GM23338 (cell line): ENCODE measurements around the gene BRD3. TPM values are rescaled to one million over a fixed set of nuclear protein-coding genes. Genes with fewer than 3 reads are reported as not detected.

Source experiments
- ATAC-seq: fragments of 200-7000 bp; cut with Tn5 transposase; 3 replicates; pipeline ENCODE4 v1.9.1; 2020
- DNase-seq: peaks from one replicate; pipeline ENCODE4 v3.0.0-alpha.2; 2015; ENCODE audit warnings: low spot score
- H2AFZ ChIP-seq: fragments of 200-600 bp; sonication (generic); 2 replicates; pipeline ENCODE4 v1.8.0; 2016; ENCODE audit warnings: antibody characterized with exemption, mild to moderate bottlenecking, moderate library complexity
- H3F3A ChIP-seq: fragments of 200-600 bp; sonication (generic); replicated peaks from 2 replicates; pipeline ENCODE4 v1.8.0; 2017; ENCODE audit warnings: antibody characterized with exemption, mixed run types, low read depth
- H3K27ac ChIP-seq: fragments of 200-600 bp; sonication (generic); 2 replicates; pipeline ENCODE4 v1.6.1; 2016; ENCODE audit warnings: low read depth
- H3K27me3 ChIP-seq: fragments of 200-600 bp; sonication (generic); 2 replicates; pipeline ENCODE4 v1.8.0; 2016; ENCODE audit warnings: mild to moderate bottlenecking, mixed run types, moderate library complexity; ENCODE audit not compliant: insufficient read depth
- H3K36me3 ChIP-seq: fragments of 200-600 bp; sonication (generic); 2 replicates; pipeline ENCODE4 v1.8.0; 2016; ENCODE audit warnings: mild to moderate bottlenecking; ENCODE audit not compliant: insufficient read depth
- H3K4me1 ChIP-seq: fragments of 200-600 bp; sonication (generic); 2 replicates; pipeline ENCODE4 v1.8.0; 2016; ENCODE audit warnings: mild to moderate bottlenecking, moderate library complexity; ENCODE audit not compliant: insufficient read depth
- H3K4me2 ChIP-seq: fragments of 200-600 bp; sonication (generic); 2 replicates; pipeline ENCODE4 v1.7.1; 2017; ENCODE audit warnings: mixed run types
- H3K4me3 ChIP-seq: fragments of 200-600 bp; sonication (generic); 2 replicates; pipeline ENCODE4 v1.6.1; 2016; ENCODE audit warnings: mixed run types
- H3K79me2 ChIP-seq: fragments of 200-600 bp; sonication (generic); replicated peaks from 2 replicates; pipeline ENCODE4 v1.8.0; 2017; ENCODE audit warnings: mild to moderate bottlenecking; ENCODE audit not compliant: insufficient read depth
- H3K9me2 ChIP-seq: fragments of 200-600 bp; sonication (generic); 2 replicates; pipeline ENCODE4 v1.8.0; 2017; ENCODE audit not compliant: insufficient read depth
- H4K20me1 ChIP-seq: fragments of 200-600 bp; sonication (generic); replicated peaks from 2 replicates; pipeline ENCODE4 v1.8.0; 2017; ENCODE audit warnings: mild to moderate bottlenecking; ENCODE audit not compliant: insufficient read depth
- H3K27ac Mint-ChIP-seq: 2 replicates; pipeline ENCODE4 v1.8.0; 2020; ENCODE audit warnings: inconsistent platforms, mild to moderate bottlenecking, moderate library complexity, mixed read lengths
- H3K27me3 Mint-ChIP-seq: 3 replicates; pipeline ENCODE4 v1.8.0; 2022; ENCODE audit warnings: low read depth, mild to moderate bottlenecking, moderate library complexity, mixed read lengths, inconsistent platforms; ENCODE audit not compliant: insufficient read depth, poor library complexity
- H3K36me3 Mint-ChIP-seq: 3 replicates; pipeline ENCODE4 v1.8.0; 2021; ENCODE audit warnings: low read depth, mild to moderate bottlenecking, inconsistent platforms, moderate library complexity, mixed read lengths
- H3K4me1 Mint-ChIP-seq: 3 replicates; pipeline ENCODE4 v1.8.0; 2020; ENCODE audit warnings: mild to moderate bottlenecking, inconsistent platforms, mixed read lengths
- H3K4me3 Mint-ChIP-seq: 3 replicates; pipeline ENCODE4 v1.8.0; 2021; ENCODE audit warnings: moderate library complexity, mild to moderate bottlenecking, inconsistent platforms, mixed read lengths
- H3K9me3 Mint-ChIP-seq: 3 replicates; pipeline ENCODE4 v1.8.0; 2020; ENCODE audit warnings: moderate library complexity, mild to moderate bottlenecking, inconsistent platforms, mixed read lengths
- CREB1 ChIP-seq: fragments of 250-450 bp; sonication (Bioruptor Pico); IDR thresholded peaks from 2 replicates; pipeline ENCODE4 v1.5.0; 2020; ENCODE audit warnings: low read depth, mild to moderate bottlenecking, moderate library complexity
- EZH2phosphoT487 ChIP-seq: fragments of 200-600 bp; sonication (generic); IDR thresholded peaks from one replicate; pipeline ENCODE4 v1.8.1; 2018; ENCODE audit warnings: antibody characterized with exemption; ENCODE audit not compliant: unreplicated experiment
- JUNB ChIP-seq: IDR thresholded peaks from one replicate; pipeline ENCODE4 v1.6.1; 2016; ENCODE audit warnings: antibody characterized with exemption; ENCODE audit not compliant: unreplicated experiment
- NANOG ChIP-seq: IDR thresholded peaks from 2 replicates; pipeline ENCODE4 v1.6.1; 2016; ENCODE audit warnings: antibody characterized with exemption, borderline replicate concordance
- POLR2AphosphoS5 ChIP-seq: IDR thresholded peaks from 2 replicates; pipeline ENCODE4 v1.6.1; 2016; ENCODE audit warnings: antibody characterized with exemption, low read depth
- ZNF114 ChIP-seq: fragments of 250-450 bp; sonication (Bioruptor Pico); IDR thresholded peaks from 2 replicates; pipeline ENCODE4 v1.5.0; 2020; ENCODE audit warnings: mild to moderate bottlenecking, moderate library complexity
- polyA plus RNA-seq: library from polyadenylated mRNA; unstranded; fragments of >200 nt; fragmentation: Nextera tagmentation; extraction: Ambion mirVana; gene quantifications from 2 replicates; pipeline ENCODE4 v1.2.1, GENCODE V29; 2016
- total RNA-seq: library from RNA; depleted of rRNA; stranded (reverse); fragments of >200 nt; shearing (Covaris generic); gene quantifications from 2 replicates; pipeline ENCODE4 v1.2.3, GENCODE V29; 2014
- TF ChIP-seq, protein P1 (sequence below), 2 experiments: fragments of 200-600 bp in 1 of 2; sonication (generic) in 1 of 2; conservative IDR thresholded peaks; 2 replicates each; pipeline versions ENCODE4 v1.5.1 to v1.6.1; 2016 to 2017; ENCODE audit warnings: antibody characterized with exemption in 2 of 2, low read depth in 2 of 2, mild to moderate bottlenecking in 2 of 2, moderate library complexity in 1 of 2
- TF ChIP-seq, protein P2 (sequence below): IDR thresholded peaks from one replicate; pipeline ENCODE4 v1.6.1; 2018; ENCODE audit warnings: antibody characterized with exemption; ENCODE audit not compliant: unreplicated experiment

BRD3 gene
- total and polyA plus RNA-seq, 2 experiments from 2014 or later, result 46.0 to 88.0 TPM

DNA sequence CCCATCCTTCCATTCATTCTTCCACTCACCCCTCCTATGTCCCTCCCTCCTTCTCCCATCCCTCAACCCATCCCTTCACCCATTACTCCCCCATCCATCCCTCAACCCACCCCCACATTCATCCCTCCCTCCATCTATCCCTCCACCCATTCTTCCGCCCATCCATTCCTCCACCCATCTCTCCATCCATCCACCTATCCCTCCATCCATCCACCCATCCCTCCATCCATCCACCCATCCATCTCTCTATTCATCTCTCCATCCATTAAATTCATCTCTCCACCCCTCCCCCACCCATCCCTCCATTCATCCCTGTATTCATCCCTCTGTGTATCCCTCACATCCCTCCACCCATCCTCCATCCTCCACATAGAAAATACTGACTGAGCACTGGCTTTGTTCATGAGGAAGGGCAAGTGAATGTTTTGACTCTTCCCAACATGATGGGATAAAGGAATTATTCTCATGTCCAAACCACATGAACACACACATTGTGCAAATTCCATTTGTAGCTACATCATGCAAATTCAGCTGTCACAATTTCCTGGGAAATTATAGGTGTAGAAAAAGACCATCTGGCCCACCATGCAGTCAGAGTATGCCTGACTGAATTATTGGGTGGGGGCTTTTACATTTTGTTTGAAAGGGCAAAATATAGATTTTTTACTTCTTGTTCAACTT, 68.8 kb downstream of the BRD3 start:
- TF ChIP-seq NANOG (no peak), CREB1 (no peak), EZH2phosphoT487 (no peak), ZNF114 (CRISPR knock-in tag) (no peak), JUNB (no peak), POLR2AphosphoS5 (no peak)
- TF ChIP-seq, protein P1, sequence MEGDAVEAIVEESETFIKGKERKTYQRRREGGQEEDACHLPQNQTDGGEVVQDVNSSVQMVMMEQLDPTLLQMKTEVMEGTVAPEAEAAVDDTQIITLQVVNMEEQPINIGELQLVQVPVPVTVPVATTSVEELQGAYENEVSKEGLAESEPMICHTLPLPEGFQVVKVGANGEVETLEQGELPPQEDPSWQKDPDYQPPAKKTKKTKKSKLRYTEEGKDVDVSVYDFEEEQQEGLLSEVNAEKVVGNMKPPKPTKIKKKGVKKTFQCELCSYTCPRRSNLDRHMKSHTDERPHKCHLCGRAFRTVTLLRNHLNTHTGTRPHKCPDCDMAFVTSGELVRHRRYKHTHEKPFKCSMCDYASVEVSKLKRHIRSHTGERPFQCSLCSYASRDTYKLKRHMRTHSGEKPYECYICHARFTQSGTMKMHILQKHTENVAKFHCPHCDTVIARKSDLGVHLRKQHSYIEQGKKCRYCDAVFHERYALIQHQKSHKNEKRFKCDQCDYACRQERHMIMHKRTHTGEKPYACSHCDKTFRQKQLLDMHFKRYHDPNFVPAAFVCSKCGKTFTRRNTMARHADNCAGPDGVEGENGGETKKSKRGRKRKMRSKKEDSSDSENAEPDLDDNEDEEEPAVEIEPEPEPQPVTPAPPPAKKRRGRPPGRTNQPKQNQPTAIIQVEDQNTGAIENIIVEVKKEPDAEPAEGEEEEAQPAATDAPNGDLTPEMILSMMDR (conservative IDR thresholded peaks at IDR 0.05; ENCODE audit: low read depth in 2 of 2), result no peak
- TF ChIP-seq, protein P2, sequence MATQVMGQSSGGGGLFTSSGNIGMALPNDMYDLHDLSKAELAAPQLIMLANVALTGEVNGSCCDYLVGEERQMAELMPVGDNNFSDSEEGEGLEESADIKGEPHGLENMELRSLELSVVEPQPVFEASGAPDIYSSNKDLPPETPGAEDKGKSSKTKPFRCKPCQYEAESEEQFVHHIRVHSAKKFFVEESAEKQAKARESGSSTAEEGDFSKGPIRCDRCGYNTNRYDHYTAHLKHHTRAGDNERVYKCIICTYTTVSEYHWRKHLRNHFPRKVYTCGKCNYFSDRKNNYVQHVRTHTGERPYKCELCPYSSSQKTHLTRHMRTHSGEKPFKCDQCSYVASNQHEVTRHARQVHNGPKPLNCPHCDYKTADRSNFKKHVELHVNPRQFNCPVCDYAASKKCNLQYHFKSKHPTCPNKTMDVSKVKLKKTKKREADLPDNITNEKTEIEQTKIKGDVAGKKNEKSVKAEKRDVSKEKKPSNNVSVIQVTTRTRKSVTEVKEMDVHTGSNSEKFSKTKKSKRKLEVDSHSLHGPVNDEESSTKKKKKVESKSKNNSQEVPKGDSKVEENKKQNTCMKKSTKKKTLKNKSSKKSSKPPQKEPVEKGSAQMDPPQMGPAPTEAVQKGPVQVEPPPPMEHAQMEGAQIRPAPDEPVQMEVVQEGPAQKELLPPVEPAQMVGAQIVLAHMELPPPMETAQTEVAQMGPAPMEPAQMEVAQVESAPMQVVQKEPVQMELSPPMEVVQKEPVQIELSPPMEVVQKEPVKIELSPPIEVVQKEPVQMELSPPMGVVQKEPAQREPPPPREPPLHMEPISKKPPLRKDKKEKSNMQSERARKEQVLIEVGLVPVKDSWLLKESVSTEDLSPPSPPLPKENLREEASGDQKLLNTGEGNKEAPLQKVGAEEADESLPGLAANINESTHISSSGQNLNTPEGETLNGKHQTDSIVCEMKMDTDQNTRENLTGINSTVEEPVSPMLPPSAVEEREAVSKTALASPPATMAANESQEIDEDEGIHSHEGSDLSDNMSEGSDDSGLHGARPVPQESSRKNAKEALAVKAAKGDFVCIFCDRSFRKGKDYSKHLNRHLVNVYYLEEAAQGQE, result no peak
- Histone ChIP-seq H2AFZ (no peak overlapping the region), H3K27ac (no peak overlapping the region), H3K4me1 (peaks cover 2% of the 10 kb centered on the region; the same call in 1 of the 2 replicates), H3K27me3 (no peaks in the 10 kb centered on the region), H3K36me3 (no peaks in the 10 kb centered on the region), H3K4me3 (no peak overlapping the region), H3K79me2 (no peaks in the 10 kb centered on the region), H4K20me1 (no peaks in the 10 kb centered on the region; the same call in 1 of the 2 replicates), H3K9me2 (no peaks in the 10 kb centered on the region), H3F3A (no peaks in the 10 kb centered on the region), H3K4me2 (no peak overlapping the region)
- Mint-ChIP-seq H3K36me3 (no peaks in the 10 kb centered on the region), H3K27me3 (peaks cover 4% of the 10 kb centered on the region), H3K9me3 (peaks cover 5% of the 10 kb centered on the region), H3K4me3 (no peak overlapping the region), H3K27ac (no peak overlapping the region), H3K4me1 (peaks cover 11% of the 10 kb centered on the region)
- DNase-seq (no peak), ATAC-seq (no peak)

DNA sequence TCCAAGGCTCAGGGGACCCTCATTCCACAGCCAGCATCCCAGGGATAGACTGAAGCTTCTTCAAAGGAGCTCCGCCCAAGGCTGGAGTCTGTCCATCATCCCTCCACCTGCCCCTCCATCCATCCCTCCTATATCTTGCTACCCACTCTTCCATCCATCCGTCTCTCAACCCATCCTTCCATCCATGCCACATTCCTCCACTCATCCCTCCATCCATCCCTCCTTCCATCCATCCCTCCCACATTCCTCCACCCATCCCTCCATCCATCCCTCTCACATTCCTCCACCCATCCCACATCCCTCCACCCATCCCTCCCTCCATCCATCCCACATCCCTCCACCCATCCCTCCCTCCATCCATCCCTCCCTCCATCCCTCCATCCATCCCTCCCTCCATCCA, 70.2 kb downstream of the BRD3 start:
- Histone ChIP-seq H3K79me2 (no peaks in the 10 kb centered on the region), H3K4me2 (no peak overlapping the region), H4K20me1 (no peaks in the 10 kb centered on the region; the same call in 1 of the 2 replicates), H3K27ac (no peak overlapping the region), H3K36me3 (no peaks in the 10 kb centered on the region), H2AFZ (no peak overlapping the region), H3K4me1 (peaks cover 11% of the 10 kb centered on the region; the same call in 1 of the 2 replicates), H3K27me3 (no peaks in the 10 kb centered on the region), H3K9me2 (no peaks in the 10 kb centered on the region), H3F3A (no peaks in the 10 kb centered on the region), H3K4me3 (no peak overlapping the region)
- DNase-seq, result no peak
- Mint-ChIP-seq H3K27me3 (peaks cover 7% of the 10 kb centered on the region), H3K9me3 (peaks cover 5% of the 10 kb centered on the region), H3K27ac (no peak overlapping the region), H3K36me3 (no peaks in the 10 kb centered on the region), H3K4me1 (peaks cover 13% of the 10 kb centered on the region), H3K4me3 (no peak overlapping the region)
- ATAC-seq, result no peak
- TF ChIP-seq, protein P1 (conservative IDR thresholded peaks at IDR 0.05; ENCODE audit: low read depth in 2 of 2), result no peak
- TF ChIP-seq ZNF114 (CRISPR knock-in tag), result no peak
